SK-N-SH (cell line): ENCODE measurements around the gene RAD51B. TPM values are rescaled to one million over a fixed set of nuclear protein-coding genes. Genes with fewer than 3 reads are reported as not detected.

Experiments
- CTCF ChIA-PET: fragments of 300-600, 350-600 bp; formaldehyde crosslinking; extraction: SDS; loops from one replicate; lab custom pipeline; 2021; lab: Yijun Ruan, JAX
- POLR2A ChIA-PET: fragments of 350-600 bp; sonication (Branson Sonifier 250); formaldehyde crosslinking; extraction: SDS; loops from one replicate; lab custom pipeline; 2020; ENCODE audit warnings: antibody characterized with exemption, inconsistent platforms; lab: Yijun Ruan, JAX
- DNase-seq: peaks from one replicate; pipeline ENCODE4 v3.0.0; 2012
- H2AFZ ChIP-seq: fragments of 200-600 bp; sonication (generic); 2 replicates; pipeline ENCODE4 v1.8.1; 2016; ENCODE audit warnings: antibody characterized with exemption, mild to moderate bottlenecking, low read depth
- H3F3A ChIP-seq: fragments of 200-600 bp; sonication (generic); replicated peaks from 2 replicates; pipeline ENCODE3; 2016; ENCODE audit warnings: antibody characterized with exemption, mild to moderate bottlenecking; ENCODE audit not compliant: insufficient read depth
- H3K27ac ChIP-seq, 2 experiments: fragments of 200-500 bp in 1 of 2; fragments of 200-600 bp in 1 of 2; sonication (Bioruptor generic) in 1 of 2; sonication (generic), shearing (Covaris generic) in 1 of 2; 2 replicates each; pipeline versions ENCODE4 v1.5.1 to v1.6.1; 2014 to 2016; ENCODE audit warnings: low read depth in 2 of 2, inconsistent platforms in 1 of 2, low read length in 1 of 2, mild to moderate bottlenecking in 1 of 2, mixed read lengths in 1 of 2
- H3K27me3 ChIP-seq: fragments of 200-600 bp; sonication (generic), shearing (Covaris generic); 2 replicates; pipeline ENCODE4 v1.6.1; 2016; ENCODE audit warnings: mixed run types; ENCODE audit not compliant: insufficient read depth
- H3K36me3 ChIP-seq, 2 experiments: fragments of 200-500 bp in 1 of 2; fragments of 200-600 bp in 1 of 2; sonication (Bioruptor generic) in 1 of 2; sonication (generic) in 1 of 2; replicated peaks in 1 of 2; 2 replicates each; pipeline versions ENCODE3 to v1.5.1; 2014 to 2016; ENCODE audit warnings: low read length in 1 of 2, mild to moderate bottlenecking in 1 of 2; ENCODE audit not compliant: insufficient read depth in 2 of 2, control insufficient read depth in 1 of 2
- H3K4me1 ChIP-seq, 2 experiments: fragments of 200-500 bp in 1 of 2; fragments of 200-600 bp in 1 of 2; sonication (Bioruptor generic) in 1 of 2; sonication (generic), shearing (Covaris generic) in 1 of 2; 2 replicates each; pipeline versions ENCODE4 v1.5.1 to v1.6.1; 2014 to 2016; ENCODE audit warnings: low read depth in 1 of 2, low read length in 1 of 2, mixed run types in 1 of 2; ENCODE audit not compliant: insufficient read depth in 2 of 2, control insufficient read depth in 1 of 2
- H3K4me2 ChIP-seq: fragments of 200-600 bp; sonication (generic), shearing (Covaris generic); 2 replicates; pipeline ENCODE4 v1.6.1; 2017; ENCODE audit warnings: mixed run types
- H3K4me3 ChIP-seq, 2 experiments: fragments of 200-500 bp in 1 of 2; fragments of 200-600 bp in 1 of 2; sonication (Bioruptor generic) in 1 of 2; sonication (generic), shearing (Covaris generic) in 1 of 2; 2 replicates each; pipeline versions ENCODE4 v1.5.1 to v1.8.1; 2014 to 2016; ENCODE audit warnings: low read depth in 2 of 2, inconsistent platforms in 1 of 2, low read length in 1 of 2, mild to moderate bottlenecking in 1 of 2, mixed read lengths in 1 of 2, moderate library complexity in 1 of 2
- H3K79me2 ChIP-seq: fragments of 200-600 bp; sonication (generic); 2 replicates; pipeline ENCODE4 v1.8.1; 2017; ENCODE audit warnings: mild to moderate bottlenecking; ENCODE audit not compliant: insufficient read depth
- H3K9ac ChIP-seq: fragments of 200-600 bp; sonication (generic); 2 replicates; pipeline ENCODE4 v1.6.1; 2017; ENCODE audit warnings: mixed run types
- H3K9me2 ChIP-seq: fragments of 200-600 bp; sonication (generic); 2 replicates; pipeline ENCODE4 v1.6.1; 2017; ENCODE audit warnings: mixed run types
- H3K9me3 ChIP-seq: fragments of 200-600 bp; sonication (generic); 2 replicates; pipeline ENCODE4 v1.6.1; 2017; ENCODE audit warnings: mixed run types, mild to moderate bottlenecking, moderate library complexity
- H4K20me1 ChIP-seq: fragments of 200-600 bp; sonication (generic); 2 replicates; pipeline ENCODE4 v1.6.1; 2017; ENCODE audit warnings: mild to moderate bottlenecking, mixed run types; ENCODE audit not compliant: insufficient read depth
- CTCF ChIP-seq: fragments of 200-600 bp; sonication (generic); IDR thresholded peaks from 2 replicates; pipeline ENCODE4 v1.6.1; 2017; ENCODE audit warnings: antibody characterized with exemption, mild to moderate bottlenecking, moderate library complexity
- ELF1 ChIP-seq: IDR thresholded peaks from 2 replicates; pipeline ENCODE4 v1.4.0; 2012
- EP300 ChIP-seq, 2 experiments: IDR thresholded peaks; 2 replicates each; pipeline versions ENCODE4 v1.4.0 to v1.6.1; 2012; ENCODE audit warnings: borderline replicate concordance in 1 of 2, low read depth in 1 of 2, low read length in 1 of 2
- EZH2phosphoT487 ChIP-seq: fragments of 200-600 bp; sonication (generic); IDR thresholded peaks from 2 replicates; pipeline ENCODE4 v1.6.1; 2017; ENCODE audit warnings: low read depth, mixed run types, mild to moderate bottlenecking, antibody characterized with exemption, moderate library complexity, borderline replicate concordance
- FOXJ3 ChIP-seq: sonication (generic); formaldehyde crosslinking; IDR thresholded peaks from 2 replicates; pipeline ENCODE4 v1.5.1; 2020; ENCODE audit warnings: mild to moderate bottlenecking, missing genetic modification reagents
- FOXM1 ChIP-seq: IDR thresholded peaks from 2 replicates; pipeline ENCODE4 v1.4.0; 2012; ENCODE audit warnings: low read depth, mild to moderate bottlenecking
- GATA2 ChIP-seq: sonication (generic); formaldehyde crosslinking; IDR thresholded peaks from 2 replicates; pipeline ENCODE4 v1.5.0; 2020; ENCODE audit warnings: mild to moderate bottlenecking, missing genetic modification reagents
- JUND ChIP-seq: IDR thresholded peaks from 2 replicates; pipeline ENCODE4 v1.4.0; 2012
- MEF2A ChIP-seq: IDR thresholded peaks from 2 replicates; pipeline ENCODE4 v1.4.0; 2012; ENCODE audit warnings: low read depth, borderline replicate concordance
- NRF1 ChIP-seq: IDR thresholded peaks from 2 replicates; pipeline ENCODE4 v1.6.1; 2012; ENCODE audit warnings: low read depth, mild to moderate bottlenecking, low read length
- RFX5 ChIP-seq: IDR thresholded peaks from 2 replicates; pipeline ENCODE4 v1.6.1; 2012; ENCODE audit warnings: mild to moderate bottlenecking, improper control_type of control experiment, low read length
- RXRA ChIP-seq: IDR thresholded peaks from 2 replicates; pipeline ENCODE4 v1.4.0; 2012; ENCODE audit warnings: low read depth, mild to moderate bottlenecking, borderline replicate concordance
- SMC3 ChIP-seq: IDR thresholded peaks from 2 replicates; pipeline ENCODE4 v1.6.1; 2012; ENCODE audit warnings: low read depth, low read length, improper control_type of control experiment
- YY1 ChIP-seq: IDR thresholded peaks from 2 replicates; pipeline ENCODE4 v1.4.0; 2012; ENCODE audit warnings: low read depth, mild to moderate bottlenecking
- WGBS: methylation state at CpG from one replicate; pipeline ENCODE4 v1.1.6; 2017; ENCODE audit warnings: low lambda C conversion rate; 5-methylcytosine and 5-hydroxymethylcytosine counted together
- polyA plus RNA-seq, 3 experiments: library from polyadenylated mRNA; depleted of rRNA; stranded (reverse); fragments of >200 nt; gene quantifications; 2 replicates each; pipeline ENCODE4 v1.2.3, GENCODE V29; 2012
- TF ChIP-seq, protein P1 (sequence below): IDR thresholded peaks from 2 replicates; pipeline ENCODE4 v1.4.0; 2012; ENCODE audit warnings: low read depth, borderline replicate concordance
- TF ChIP-seq, protein P2 (sequence below): IDR thresholded peaks from 2 replicates; pipeline ENCODE4 v1.4.0; 2012; ENCODE audit warnings: low read depth, borderline replicate concordance
- TF ChIP-seq, protein P3 (sequence below): IDR thresholded peaks from 2 replicates; pipeline ENCODE4; 2012

RAD51B gene
- polyA plus RNA-seq, 1 of the 3 experiments (the other 2 are of a cell fraction): 6.0 TPM

DNA sequence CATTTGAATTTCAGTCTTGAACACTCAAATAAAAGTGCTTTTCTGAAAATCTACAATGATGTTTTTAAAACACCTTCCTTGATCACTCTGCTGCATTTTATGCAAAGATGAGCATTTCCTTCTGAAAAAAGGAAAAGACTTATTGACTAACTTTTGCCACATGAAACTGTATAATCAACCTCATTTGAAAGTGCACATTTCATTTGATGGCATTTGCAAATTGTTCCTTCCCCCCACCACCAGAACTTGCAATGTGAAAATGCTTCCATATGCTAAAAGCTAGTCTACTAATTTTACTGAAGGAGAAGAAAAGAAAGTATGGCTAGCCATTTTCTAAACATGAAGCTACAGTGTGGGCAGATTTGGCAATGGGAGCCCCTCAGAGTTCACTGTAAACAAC is 159.2 kb downstream of the RAD51B start:
- Histone ChIP-seq H3F3A (no peaks in the 10 kb centered on the region), H3K79me2 (no peaks in the 10 kb centered on the region), H3K9me2 (no peaks in the 10 kb centered on the region), H3K4me2 (no peak overlapping the region), H2AFZ (no peak overlapping the region), H3K36me3 (no peaks in the 10 kb centered on the region), H3K4me3 (no peak overlapping the region), H3K27ac (no peak overlapping the region), H3K9ac (no peak overlapping the region), H4K20me1 (no peaks in the 10 kb centered on the region), H3K4me1 (no peaks in the 10 kb centered on the region; a peak in 1 of 4 replicates), H3K9me3 (no peaks in the 10 kb centered on the region), H3K27me3 (no peaks in the 10 kb centered on the region)
- POLR2A ChIA-PET: no interaction called here
- TF ChIP-seq SMC3: no peak
- TF ChIP-seq RXRA: no peak
- no peak for TF ChIP-seq GATA2 (CRISPR knock-in tag)
- TF ChIP-seq, protein P1, sequence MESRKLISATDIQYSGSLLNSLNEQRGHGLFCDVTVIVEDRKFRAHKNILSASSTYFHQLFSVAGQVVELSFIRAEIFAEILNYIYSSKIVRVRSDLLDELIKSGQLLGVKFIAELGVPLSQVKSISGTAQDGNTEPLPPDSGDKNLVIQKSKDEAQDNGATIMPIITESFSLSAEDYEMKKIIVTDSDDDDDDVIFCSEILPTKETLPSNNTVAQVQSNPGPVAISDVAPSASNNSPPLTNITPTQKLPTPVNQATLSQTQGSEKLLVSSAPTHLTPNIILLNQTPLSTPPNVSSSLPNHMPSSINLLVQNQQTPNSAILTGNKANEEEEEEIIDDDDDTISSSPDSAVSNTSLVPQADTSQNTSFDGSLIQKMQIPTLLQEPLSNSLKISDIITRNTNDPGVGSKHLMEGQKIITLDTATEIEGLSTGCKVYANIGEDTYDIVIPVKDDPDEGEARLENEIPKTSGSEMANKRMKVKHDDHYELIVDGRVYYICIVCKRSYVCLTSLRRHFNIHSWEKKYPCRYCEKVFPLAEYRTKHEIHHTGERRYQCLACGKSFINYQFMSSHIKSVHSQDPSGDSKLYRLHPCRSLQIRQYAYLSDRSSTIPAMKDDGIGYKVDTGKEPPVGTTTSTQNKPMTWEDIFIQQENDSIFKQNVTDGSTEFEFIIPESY: no peak
- TF ChIP-seq, protein P2, sequence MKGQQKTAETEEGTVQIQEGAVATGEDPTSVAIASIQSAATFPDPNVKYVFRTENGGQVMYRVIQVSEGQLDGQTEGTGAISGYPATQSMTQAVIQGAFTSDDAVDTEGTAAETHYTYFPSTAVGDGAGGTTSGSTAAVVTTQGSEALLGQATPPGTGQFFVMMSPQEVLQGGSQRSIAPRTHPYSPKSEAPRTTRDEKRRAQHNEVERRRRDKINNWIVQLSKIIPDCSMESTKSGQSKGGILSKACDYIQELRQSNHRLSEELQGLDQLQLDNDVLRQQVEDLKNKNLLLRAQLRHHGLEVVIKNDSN: no peak
- TF ChIP-seq CTCF: no peak
- TF ChIP-seq NRF1: no peak
- TF ChIP-seq MEF2A: no peak
- no peak for TF ChIP-seq ELF1
- DNase-seq: no peak
- CTCF ChIA-PET: interaction anchor here (1.7 kb wide), 1 partner anchor 45 kb away, joined by 5 read pairs; no protein-coding TSS in a partner anchor

GRCh38 chr14:67982711-67983608 is 163.4 kb downstream of the RAD51B start:
- Histone ChIP-seq H3K9me2 (no peaks in the 10 kb centered on the region), H3K27me3 (no peaks in the 10 kb centered on the region), H3K4me2 (no peak overlapping the region), H2AFZ (no peak overlapping the region), H3K36me3 (no peaks in the 10 kb centered on the region), H3F3A (peaks cover 7% of the 10 kb centered on the region), H3K9me3 (no peaks in the 10 kb centered on the region), H3K4me3 (no peak overlapping the region), H3K79me2 (no peaks in the 10 kb centered on the region), H3K27ac (no peak overlapping the region), H4K20me1 (no peaks in the 10 kb centered on the region), H3K9ac (no peak overlapping the region), H3K4me1 (peaks cover 0 to 3% of the 10 kb centered on the region in 2 experiments; a peak in 1 of 4 replicates)
- ChIA-PET POLR2A (no interaction called here), CTCF (interaction anchor here (0.6 to 0.9 kb wide), 3 partner anchors 41 to 842 kb away, joined by 3 to 4 read pairs (median 3); no protein-coding TSS in a partner anchor)
- DNase-seq: no peak
- 73% methylated on average over 3 of the region's 3 CpGs for WGBS
- TF ChIP-seq, protein P3, sequence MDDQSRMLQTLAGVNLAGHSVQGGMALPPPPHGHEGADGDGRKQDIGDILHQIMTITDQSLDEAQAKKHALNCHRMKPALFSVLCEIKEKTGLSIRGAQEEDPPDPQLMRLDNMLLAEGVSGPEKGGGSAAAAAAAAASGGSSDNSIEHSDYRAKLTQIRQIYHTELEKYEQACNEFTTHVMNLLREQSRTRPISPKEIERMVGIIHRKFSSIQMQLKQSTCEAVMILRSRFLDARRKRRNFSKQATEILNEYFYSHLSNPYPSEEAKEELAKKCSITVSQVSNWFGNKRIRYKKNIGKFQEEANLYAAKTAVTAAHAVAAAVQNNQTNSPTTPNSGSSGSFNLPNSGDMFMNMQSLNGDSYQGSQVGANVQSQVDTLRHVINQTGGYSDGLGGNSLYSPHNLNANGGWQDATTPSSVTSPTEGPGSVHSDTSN: no peak
- no peak for TF ChIP-seq GATA2 (CRISPR knock-in tag)
- TF ChIP-seq FOXM1: no peak
- TF ChIP-seq MEF2A: no peak
- TF ChIP-seq RFX5: no peak
- TF ChIP-seq ELF1: no peak
- no peak for TF ChIP-seq SMC3
- no peak for TF ChIP-seq JUND
- TF ChIP-seq, protein P2: no peak
- no peak for TF ChIP-seq EZH2phosphoT487
- no peak for TF ChIP-seq FOXJ3
- TF ChIP-seq YY1: no peak
- TF ChIP-seq EP300 (IDR thresholded peaks at IDR 0.05; ENCODE audit: borderline replicate concordance in 1 of 2, low read depth in 1 of 2, low read length in 1 of 2): no peak
- no peak for TF ChIP-seq NRF1
